ENCODE results near the gene XXYLT1. TPM values are rescaled to one million over a fixed set of nuclear protein-coding genes. Genes with fewer than 3 reads are reported as not detected.
A peak's percentile ranks its signal among the peaks of the same experiment; 100 is the strongest.
"Not testable (repeated sequence)": the region's sequence is repeated elsewhere in the genome, so short reads cannot be mapped to it uniquely, and the experiment has no call there.

XXYLT1 gene
- total RNA-seq, 8 experiments from 2014 or later = 8.7 to 35.9 (median 16.1) TPM

DNA sequence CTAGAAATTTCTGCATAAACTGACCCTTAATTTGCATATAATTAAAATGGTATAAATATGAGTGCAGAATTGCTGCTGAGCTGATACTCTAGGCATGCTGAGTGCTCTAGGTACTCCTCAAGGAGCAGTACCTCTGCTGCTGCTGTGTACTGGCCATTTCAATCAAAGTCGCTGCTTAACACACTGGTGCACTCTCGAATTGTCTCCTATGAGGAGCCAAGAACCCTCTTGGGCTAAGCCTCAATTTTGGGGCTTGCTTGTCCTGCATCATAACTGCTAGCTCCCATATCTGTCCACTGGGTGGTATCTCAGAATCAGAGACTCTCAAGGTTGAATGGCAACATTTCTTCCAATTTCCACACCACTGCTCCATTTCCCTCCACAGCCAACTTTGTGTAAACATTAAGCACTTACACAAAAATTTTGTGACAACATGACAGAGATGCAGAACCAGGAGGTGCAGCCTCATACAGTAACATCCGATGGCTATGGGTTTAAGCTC, 82.5 kb downstream of the XXYLT1 start:
- WGBS, 10 experiments = 79 to 100% (median 97%) methylated on average over 1 to 3 of the region's 3 CpGs; no CpG with 5 or more reads in 4 of the 10 experiments
- Histone ChIP-seq H3K27ac (no peak overlapping the region), H3K4me1 (replicated peaks in 1 of 2) (peaks cover 17 to 26% of the 10 kb centered on the region in 2 donors), H3K4me3 (no peak overlapping the region)
- ATAC-seq (replicated peaks in 6 of 8) = peak in 4 of 8 experiments; percentile 71 to 80 (median 79)
- in situ Hi-C loops (cut with MboI; ENCODE audit: low pct_unique_long_range_greater_than_20kb in 2 of 9, low sequenced_read_pairs in 9 of 9, unreplicated experiment in 9 of 9) = no loop called here

DNA sequence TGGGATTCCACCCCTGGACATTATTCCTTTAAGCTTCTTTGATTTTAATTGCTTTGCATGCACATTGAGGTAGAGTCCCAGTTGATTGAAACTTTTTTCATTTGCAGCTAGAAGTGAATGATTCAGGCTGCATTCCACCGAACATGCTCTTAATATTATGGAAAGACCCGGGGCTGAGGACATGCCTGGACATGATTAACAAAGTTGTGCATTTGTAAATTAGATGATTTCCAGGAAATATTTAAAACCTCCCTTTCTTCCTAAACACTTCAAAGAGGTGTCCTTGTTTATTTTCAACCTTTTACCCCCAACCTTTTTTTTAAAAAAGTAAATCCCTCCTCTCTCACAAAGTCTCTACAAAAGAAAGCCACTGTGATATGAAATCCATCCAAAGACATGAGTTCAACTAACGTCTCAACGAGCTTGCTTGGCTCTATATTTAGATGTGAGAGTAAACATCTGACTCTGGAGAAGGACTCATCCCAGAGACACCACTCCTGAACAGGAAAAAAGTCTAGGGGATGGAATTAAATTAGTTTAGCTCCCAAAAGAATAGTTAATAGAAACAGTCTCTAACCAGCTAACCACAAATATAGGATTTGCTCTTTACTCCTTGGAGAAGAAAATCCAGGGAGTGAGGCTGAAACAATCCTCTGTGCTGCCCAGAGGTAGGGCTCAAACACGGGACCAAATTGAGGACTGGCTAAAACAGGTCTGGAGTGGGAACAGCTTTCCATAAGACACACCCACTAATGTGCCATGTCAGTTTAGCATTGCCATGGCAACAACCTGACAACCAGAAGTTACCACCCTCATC, 83.1 kb downstream of the XXYLT1 start:
- peak; percentile 76 to 97 (median 94) for ATAC-seq (replicated peaks in 6 of 8)
- in situ Hi-C loops (cut with MboI; ENCODE audit: low pct_unique_long_range_greater_than_20kb in 2 of 9, low sequenced_read_pairs in 9 of 9, unreplicated experiment in 9 of 9) = no loop called here
- WGBS, 10 experiments = 0 to 80% (median 30%) methylated on average over 1 to 5 of the region's 5 CpGs
- H3K27ac ChIP-seq = peak overlapping the region in 1 of 2 donors; percentile 70
- H3K4me1 ChIP-seq (replicated peaks in 1 of 2) = peaks cover 24 to 33% of the 10 kb centered on the region in 2 donors
- no peak overlapping the region for H3K4me3 ChIP-seq

DNA sequence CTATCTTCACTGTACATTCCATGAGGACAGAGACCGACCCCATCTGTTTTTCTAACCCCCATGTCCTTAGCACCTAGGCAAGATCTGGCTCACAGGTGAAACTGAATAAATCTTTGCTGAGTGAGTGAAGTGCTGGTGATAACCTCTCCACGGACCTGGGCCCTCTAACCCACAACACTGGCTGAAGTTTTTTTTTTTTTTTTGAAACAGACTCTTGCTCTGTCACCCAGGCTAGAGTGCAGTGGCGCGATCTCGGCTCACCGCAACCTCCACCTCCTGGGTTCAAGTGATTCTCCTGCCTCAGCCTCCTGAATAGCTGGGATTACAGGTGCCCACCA, 84.3 kb downstream of the XXYLT1 start:
- H3K27ac ChIP-seq; in situ Hi-C loops (cut with MboI; ENCODE audit: low pct_unique_long_range_greater_than_20kb in 2 of 9, low sequenced_read_pairs in 9 of 9, unreplicated experiment in 9 of 9); ATAC-seq (replicated peaks in 6 of 8); H3K4me3 ChIP-seq: not testable (repeated sequence)
- H3K4me1 ChIP-seq (replicated peaks in 1 of 2) = peaks cover 32 to 44% of the 10 kb centered on the region in 2 donors
- 67 to 100% (median 92%) methylated on average over 1 to 5 of the region's 6 CpGs; no CpG with 5 or more reads in 6 of the 10 experiments for WGBS, 10 experiments

DNA sequence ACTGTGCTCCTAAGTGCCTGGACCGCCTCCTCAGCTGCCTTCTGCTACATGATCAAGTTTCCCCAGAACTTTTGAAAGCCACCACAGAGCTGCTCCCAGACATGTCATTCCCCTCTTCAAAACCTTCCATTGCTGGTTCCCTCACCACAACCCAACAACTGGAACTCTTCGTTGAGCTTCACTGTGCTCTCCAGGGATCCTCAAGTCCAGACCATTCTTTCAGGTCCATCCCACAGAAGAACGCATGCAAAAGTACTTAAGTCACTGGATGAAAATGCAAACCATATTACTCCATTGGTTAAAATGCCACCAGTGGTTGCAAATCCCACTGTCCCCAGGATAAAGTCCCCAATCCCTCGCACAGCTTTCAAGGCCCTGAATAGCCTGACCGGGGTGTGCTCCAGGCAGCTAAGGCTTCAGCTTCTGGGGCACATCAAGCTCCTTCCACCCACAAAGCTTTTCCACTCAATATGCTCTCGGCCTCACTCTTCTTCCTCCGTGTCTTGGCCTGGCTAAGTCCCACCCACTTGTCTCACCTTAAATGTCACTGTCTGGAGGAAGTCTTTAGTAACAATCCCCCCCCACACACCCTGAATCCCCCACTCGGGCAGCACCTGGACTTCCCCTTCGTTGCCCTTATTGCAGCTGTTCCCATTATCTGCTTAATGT, 84.8 kb downstream of the XXYLT1 start:
- in situ Hi-C loops (cut with MboI; ENCODE audit: low pct_unique_long_range_greater_than_20kb in 2 of 9, low sequenced_read_pairs in 9 of 9, unreplicated experiment in 9 of 9) = no loop called here
- H3K27ac ChIP-seq = no peak overlapping the region
- WGBS, 10 experiments = 73 to 100% (median 100%) methylated on average over 1 to 6 of the region's 9 CpGs; no CpG with 5 or more reads in 2 of the 10 experiments
- H3K4me1 ChIP-seq (replicated peaks in 1 of 2) = peaks cover 32 to 45% of the 10 kb centered on the region in 2 donors
- no peak for ATAC-seq (replicated peaks in 6 of 8)
- H3K4me3 ChIP-seq = no peak overlapping the region

DNA sequence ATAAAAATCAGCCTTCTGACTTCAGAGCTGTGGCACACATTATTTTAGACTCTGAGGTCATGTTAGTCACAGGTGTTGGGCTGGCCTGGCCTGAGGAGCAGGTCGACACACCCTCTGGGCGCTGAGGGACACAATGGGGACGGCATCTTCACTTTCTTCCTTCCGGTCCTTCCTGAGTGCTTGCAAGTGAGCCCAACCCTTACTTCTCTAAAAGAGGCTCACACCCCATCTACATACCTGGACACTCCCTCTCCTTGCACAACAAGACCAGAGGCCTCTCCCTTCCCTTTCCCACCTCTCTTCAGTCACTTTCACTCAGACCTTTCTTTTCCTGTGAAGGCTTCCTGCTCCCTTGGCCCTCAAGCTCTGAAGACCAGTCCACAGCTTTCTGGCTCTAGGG, 85.4 kb downstream of the XXYLT1 start:
- peak in 3 of 8 experiments; percentile 2 to 13 (median 2) for ATAC-seq (replicated peaks in 6 of 8)
- 46 to 74% (median 57%) methylated on average over 2 to 3 of the region's 4 CpGs; no CpG with 5 or more reads in 7 of the 10 experiments for WGBS, 10 experiments
- Histone ChIP-seq H3K27ac (no peak overlapping the region), H3K4me1 (replicated peaks in 1 of 2) (peaks cover 32 to 45% of the 10 kb centered on the region in 2 donors), H3K4me3 (no peak overlapping the region)
- in situ Hi-C loops (cut with MboI; ENCODE audit: low pct_unique_long_range_greater_than_20kb in 2 of 9, low sequenced_read_pairs in 9 of 9, unreplicated experiment in 9 of 9) = no loop called here

DNA sequence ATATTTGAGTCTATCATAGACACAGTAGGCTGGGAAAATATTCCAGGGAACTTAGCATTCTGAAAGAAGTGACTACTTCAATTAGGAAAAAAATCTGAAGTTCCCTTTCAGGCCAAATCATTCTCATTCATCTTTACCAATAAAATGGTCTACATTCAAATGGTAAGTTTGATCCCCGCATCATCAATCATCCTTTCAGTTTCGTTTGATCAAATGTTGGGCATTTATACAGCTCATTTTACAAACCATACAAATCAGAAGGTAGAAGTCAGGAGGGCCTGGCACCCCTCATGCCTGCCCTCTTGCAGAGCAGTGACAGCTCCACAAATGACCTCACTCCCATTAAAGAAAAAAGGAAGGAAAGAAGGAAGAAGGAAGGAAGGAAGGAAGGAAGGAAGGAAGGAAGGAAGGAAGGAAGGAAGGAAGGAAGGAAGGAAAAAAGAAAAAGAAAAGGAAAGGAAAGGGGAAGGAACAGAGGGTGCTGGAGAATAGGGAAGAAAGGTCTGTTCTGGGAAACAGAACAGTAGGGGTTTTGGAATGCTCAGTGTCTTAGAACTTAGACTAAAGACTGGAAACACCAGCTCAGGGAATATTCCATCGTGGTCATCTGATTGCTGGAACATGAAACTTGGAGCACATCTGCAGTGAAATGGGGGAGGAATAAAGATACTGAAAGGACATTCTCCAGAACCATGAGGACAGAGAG, 86.1 kb downstream of the XXYLT1 start:
- 58 to 80% (median 72%) methylated on average over 1 to 3 of the region's 3 CpGs; no CpG with 5 or more reads in 6 of the 10 experiments for WGBS, 10 experiments
- ATAC-seq (replicated peaks in 6 of 8) = peak in 1 of 8 experiments; percentile 1
- Histone ChIP-seq H3K4me3 (no peak overlapping the region), H3K27ac (no peak overlapping the region), H3K4me1 (replicated peaks in 1 of 2) (peaks cover 32 to 45% of the 10 kb centered on the region in 2 donors)
- in situ Hi-C loops (cut with MboI; ENCODE audit: low pct_unique_long_range_greater_than_20kb in 2 of 9, low sequenced_read_pairs in 9 of 9, unreplicated experiment in 9 of 9) = no loop called here

DNA sequence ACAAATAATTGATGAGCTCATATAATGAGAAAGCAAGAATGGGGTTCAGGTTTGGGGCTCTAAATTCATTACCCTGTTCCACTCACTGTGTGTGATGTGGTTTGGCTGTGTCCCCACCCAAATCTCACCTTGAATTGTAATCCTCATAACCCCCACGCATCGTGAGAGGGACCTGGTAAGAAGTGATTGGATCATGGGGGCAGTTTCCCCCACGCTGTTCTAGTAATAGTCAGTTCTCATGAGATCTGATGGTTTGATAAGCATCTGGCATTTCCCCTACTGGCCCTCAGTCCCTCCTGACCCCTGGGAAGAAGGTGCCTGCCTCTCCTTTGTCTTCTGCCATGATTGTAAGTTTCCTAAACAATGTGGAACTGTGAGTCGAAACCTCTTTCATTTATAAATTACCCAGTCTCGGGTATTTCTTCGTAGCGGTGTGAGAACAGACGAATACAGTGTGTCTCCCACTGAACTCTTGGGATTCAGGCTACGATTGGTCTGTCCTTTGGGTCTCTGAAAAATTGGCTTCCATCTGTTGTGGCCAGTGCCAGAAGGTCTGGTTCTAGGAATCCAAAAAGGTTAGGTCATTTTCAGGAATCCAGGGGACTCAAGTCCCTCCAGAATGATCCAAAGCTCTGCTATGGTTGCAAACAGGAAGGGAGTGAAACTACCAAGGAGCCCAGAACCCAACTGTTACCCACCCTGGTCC, 87.7 kb downstream of the XXYLT1 start:
- no peak overlapping the region for H3K4me3 ChIP-seq
- no peak for ATAC-seq (replicated peaks in 6 of 8)
- in situ Hi-C loops (cut with MboI; ENCODE audit: low pct_unique_long_range_greater_than_20kb in 2 of 9, low sequenced_read_pairs in 9 of 9, unreplicated experiment in 9 of 9) = no loop called here
- H3K4me1 ChIP-seq (replicated peaks in 1 of 2) = peaks cover 28 to 41% of the 10 kb centered on the region in 2 donors
- 66 to 100% (median 80%) methylated on average over 2 to 7 of the region's 9 CpGs; no CpG with 5 or more reads in 1 of the 10 experiments for WGBS, 10 experiments
- H3K27ac ChIP-seq = no peak overlapping the region

DNA sequence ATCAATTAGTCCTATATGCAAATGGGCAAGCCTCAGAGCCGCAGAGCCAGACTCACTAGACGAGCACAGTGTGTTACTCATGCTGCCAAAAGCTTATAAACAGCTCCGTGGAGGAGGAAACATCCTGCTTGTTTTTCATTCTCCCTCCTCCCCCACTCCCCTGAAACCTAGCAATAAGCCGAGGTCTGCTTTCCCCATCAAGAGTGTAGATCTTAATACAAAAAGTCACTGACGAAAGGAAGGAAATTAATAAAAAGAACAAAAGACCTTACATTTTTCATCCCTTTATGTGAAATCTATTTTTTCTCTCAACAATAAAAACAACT, 88.5 kb downstream of the XXYLT1 start:
- peaks cover 21 to 33% of the 10 kb centered on the region in 2 donors for H3K4me1 ChIP-seq (replicated peaks in 1 of 2)
- no peak overlapping the region for H3K4me3 ChIP-seq
- no peak overlapping the region for H3K27ac ChIP-seq
- ATAC-seq (replicated peaks in 6 of 8) = peak in 7 of 8 experiments; percentile 32 to 76 (median 66)
- 15 to 61% (median 35%) methylated on average over 1 to 5 of the region's 5 CpGs; no CpG with 5 or more reads in 2 of the 10 experiments for WGBS, 10 experiments
- in situ Hi-C loops (cut with MboI; ENCODE audit: low pct_unique_long_range_greater_than_20kb in 2 of 9, low sequenced_read_pairs in 9 of 9, unreplicated experiment in 9 of 9) = no loop called here

DNA sequence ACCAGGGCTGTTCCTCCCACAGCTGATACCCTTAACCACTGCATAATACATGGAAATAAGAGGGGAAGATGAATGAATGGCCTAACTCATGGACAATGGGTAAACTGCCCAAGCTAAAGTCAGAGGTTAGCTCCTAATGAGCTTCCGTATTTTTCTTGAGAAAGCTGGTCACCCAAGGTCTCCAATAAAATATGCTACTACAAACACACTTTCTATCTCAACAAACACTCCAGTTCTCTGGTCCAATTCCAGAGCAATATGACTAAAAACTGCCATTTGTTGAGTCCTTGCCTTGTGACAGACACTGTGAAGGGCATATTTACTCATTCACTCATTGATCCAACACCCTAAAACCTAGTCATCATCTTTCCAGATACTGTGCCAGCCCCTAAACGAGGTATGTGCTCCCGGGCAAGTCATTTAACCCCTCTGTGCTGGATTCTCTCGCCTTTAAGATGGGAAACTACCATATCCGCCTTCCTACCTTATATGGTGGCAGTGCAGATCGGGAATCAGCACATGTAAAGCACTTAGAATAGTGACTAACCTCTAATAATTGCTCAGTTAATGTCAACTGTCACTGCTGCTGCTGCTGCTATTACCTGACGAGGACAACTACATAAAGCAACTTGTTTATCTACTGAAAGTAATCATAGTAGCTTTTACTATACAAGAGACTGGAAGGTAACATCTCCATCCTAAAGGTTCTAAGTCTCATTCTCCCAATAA, 89.1 kb downstream of the XXYLT1 start:
- WGBS, 10 experiments = 58 to 100% (median 73%) methylated on average over 1 to 6 of the region's 7 CpGs; no CpG with 5 or more reads in 1 of the 10 experiments
- ATAC-seq (replicated peaks in 6 of 8) = peak in 2 of 8 experiments; percentile 4 to 30
- H3K4me3 ChIP-seq = no peak overlapping the region
- no peak overlapping the region for H3K27ac ChIP-seq
- peaks cover 17 to 30% of the 10 kb centered on the region in 2 donors for H3K4me1 ChIP-seq (replicated peaks in 1 of 2)
- in situ Hi-C loops (cut with MboI; ENCODE audit: low pct_unique_long_range_greater_than_20kb in 2 of 9, low sequenced_read_pairs in 9 of 9, unreplicated experiment in 9 of 9) = no loop called here

DNA sequence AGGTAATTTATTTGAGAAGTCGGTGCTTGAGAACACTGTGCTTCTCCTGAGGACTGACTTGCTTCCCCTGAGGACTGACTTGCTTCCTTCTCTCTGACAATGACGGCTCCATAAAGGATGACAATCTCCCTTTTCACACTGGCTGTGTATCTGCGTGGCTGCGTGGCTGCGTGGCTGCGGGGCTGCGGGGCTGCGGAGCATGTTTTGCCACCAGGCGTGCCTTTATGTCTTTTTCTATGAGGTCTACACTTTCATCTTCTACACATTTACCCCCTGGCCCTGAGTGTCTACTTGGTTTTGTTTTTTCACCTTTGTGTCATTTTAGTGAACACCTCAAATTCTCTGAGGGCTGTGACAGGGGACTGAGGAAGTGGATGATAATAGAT, 89.9 kb downstream of the XXYLT1 start:
- no peak overlapping the region for H3K4me3 ChIP-seq
- 80 to 100% (median 96%) methylated on average over 1 to 8 of the region's 9 CpGs; no CpG with 5 or more reads in 2 of the 10 experiments for WGBS, 10 experiments
- in situ Hi-C loops (cut with MboI; ENCODE audit: low pct_unique_long_range_greater_than_20kb in 2 of 9, low sequenced_read_pairs in 9 of 9, unreplicated experiment in 9 of 9) = no loop called here
- no peak for ATAC-seq (replicated peaks in 6 of 8)
- no peak overlapping the region for H3K27ac ChIP-seq
- peaks cover 17 to 30% of the 10 kb centered on the region in 2 donors for H3K4me1 ChIP-seq (replicated peaks in 1 of 2)

DNA sequence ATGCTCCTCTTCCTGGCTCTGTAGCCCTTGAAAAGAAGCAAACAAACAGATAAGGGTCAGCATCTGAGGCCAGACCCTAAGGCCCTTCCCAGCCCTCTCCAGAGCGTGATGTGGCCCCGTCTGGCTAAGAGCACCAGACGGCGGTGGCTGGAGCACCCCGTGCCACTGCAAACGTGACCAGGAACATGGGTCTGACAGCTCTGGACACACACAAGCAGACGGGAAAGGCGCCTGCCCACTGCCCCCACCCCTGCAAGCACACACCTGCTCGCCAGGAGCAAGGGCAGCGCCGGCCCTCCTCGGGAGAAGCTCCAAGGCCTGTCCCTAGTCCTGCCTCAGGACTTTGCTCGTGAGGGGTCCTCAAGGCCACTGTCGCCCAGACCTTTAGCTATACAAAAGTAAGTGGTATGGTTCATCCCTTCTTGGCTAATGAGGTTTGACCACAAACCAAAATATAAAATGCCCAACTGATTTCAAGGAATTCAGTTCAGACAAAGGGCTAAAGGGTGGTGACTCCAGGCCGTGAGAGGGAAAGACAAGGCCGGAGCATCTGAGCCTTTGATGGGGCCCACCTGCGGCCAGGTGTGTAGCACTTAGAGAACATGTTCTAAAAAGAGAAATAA, 90.4 kb downstream of the XXYLT1 start:
- Histone ChIP-seq H3K4me1 (replicated peaks in 1 of 2) (peaks cover 17 to 30% of the 10 kb centered on the region in 2 donors), H3K27ac (no peak overlapping the region), H3K4me3 (no peak overlapping the region)
- in situ Hi-C loops (cut with MboI; ENCODE audit: low pct_unique_long_range_greater_than_20kb in 2 of 9, low sequenced_read_pairs in 9 of 9, unreplicated experiment in 9 of 9) = no loop called here
- 85 to 100% (median 97%) methylated on average over 1 to 11 of the region's 17 CpGs; no CpG with 5 or more reads in 4 of the 10 experiments for WGBS, 10 experiments
- ATAC-seq (replicated peaks in 6 of 8) = no peak

Measured in motor neuron (in vitro differentiated cells).